CD4-positive, alpha-beta T cell treated with Interleukin-6 at 100 ng/mL for 8 hours (primary cell): Measurements from ENCODE around the gene EMC9.

Experiments
- DNase-seq: peaks from one replicate; pipeline ENCODE4 v3.0.0-alpha.2; 2020; ENCODE audit warnings: mixed read lengths, low spot score

Gene EMC9

DNA sequence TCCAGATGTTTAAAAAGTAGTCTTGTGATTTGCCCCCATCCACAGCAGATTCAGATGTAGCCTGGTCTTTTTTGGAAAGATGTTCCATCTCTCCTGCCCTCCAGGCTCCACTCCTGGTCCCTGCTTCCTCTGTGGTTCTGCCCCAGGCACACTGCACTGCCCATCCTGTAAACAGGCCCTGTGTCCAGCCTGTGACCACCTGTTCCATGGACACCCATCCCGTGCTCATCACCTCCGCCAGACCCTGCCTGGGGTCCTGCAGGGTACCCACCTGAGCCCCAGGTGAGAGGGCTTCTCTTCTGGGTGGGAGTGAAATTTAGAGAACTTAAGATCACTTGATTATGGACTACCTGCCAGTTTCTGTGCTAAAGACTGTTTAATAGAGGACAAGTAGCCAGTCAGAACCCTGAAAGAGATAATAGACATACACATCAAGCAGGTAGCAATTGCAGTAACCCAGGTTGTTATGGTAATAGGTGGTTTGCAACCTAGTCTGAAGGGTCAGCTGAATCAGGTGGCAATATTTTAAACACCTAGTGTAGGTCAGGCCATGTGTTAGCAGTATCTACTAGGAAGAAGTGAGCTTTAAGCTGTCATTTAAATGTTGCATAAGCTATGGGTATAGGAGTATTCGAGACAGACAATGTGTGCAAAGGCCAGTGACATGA lies 8.0 kb upstream of the EMC9 start:
- DNase-seq: no peak

DNA sequence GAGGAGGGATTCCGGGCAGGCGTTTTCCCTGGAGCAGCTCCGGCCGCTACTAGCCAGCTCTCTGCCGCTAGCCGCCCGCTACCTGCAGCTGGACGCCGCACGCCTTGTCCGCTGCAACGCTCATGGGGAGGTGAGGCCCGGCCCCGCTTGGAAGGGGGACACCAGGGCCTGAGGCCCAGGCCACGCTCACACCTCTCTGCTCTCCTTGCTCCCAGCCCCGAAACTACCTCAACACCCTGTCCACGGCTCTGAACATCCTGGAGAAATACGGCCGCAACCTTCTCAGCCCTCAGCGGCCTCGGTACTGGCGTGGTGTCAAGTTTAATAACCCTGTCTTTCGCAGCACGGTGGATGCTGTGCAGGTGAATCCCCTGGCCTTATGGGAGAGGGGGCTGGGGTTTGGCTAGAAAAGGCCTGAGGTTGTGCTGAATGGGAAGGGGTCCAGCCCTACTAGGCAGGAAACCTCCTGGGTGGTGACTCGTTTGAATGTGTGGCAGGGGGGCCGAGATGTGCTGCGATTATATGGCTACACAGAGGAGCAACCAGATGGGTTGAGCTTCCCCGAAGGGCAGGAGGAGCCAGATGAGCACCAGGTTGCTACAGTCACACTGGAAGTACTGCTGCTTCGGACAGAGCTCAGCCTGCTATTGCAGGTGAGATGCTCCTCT lies 6.5 kb upstream of the EMC9 start:
- DNase-seq: no peak

DNA sequence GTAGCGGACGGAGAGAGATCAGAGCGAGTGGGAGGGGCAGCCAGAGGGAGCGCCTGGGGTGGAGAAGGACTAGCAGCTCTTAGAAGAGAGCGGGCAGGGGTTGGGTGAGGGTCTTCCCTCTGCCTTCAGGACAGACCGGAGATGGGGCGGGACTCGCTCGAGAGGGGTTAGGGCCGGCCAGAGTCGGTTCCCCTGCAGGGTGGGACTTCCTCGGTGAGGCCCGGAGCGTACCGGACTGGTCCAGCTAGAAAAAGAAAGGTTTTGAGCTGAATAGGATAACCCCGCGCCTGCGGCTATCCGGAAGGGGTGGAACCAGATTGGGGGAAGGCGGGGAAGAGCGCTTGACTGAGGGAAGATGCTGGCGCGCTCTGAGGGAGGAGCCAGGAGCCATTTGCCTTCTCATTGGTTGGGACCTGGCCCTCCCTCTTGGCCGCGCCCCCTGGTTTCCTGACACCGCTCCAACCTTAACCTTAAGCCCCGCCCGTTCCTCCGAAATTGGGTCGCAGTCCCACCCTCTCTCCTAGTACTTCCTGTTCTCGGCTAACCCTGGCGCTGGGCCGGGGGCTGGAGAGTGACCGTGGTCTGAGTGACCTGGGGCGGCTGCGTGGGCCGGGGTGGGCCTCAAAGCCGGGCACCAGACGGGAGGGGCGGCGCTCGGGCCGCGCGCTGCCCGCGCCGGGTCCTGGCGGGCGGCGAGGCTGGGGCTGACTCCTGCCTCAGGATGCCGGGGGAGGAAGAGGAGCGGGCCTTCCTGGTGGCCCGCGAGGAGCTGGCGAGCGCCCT lies 5.8 kb upstream of the EMC9 start, which contains the start of gene RNF31:
RNF31 (plus strand) TSS at position 521 of the 783 bp plus-strand sequence; CDS start at position 722, 201 bp downstream.
- DNase-seq: peak; percentile 98

- DNase-seq: peak; percentile 87
These were observed 5.1 kb upstream of the EMC9 start, which contains the start of gene PSME2 for GRCh38 chr14:24146453-24146977. TSS of gene PSME2 (minus strand) at chr14:24146610. CDS start at chr14:24146581, 29 bp downstream.

GRCh38 chr14:24145690-24146452 lies 4.5 kb upstream of the EMC9 start:
- DNase-seq: peak; percentile 12

GRCh38 chr14:24145219-24145618 lies 3.8 kb upstream of the EMC9 start:
- DNase-seq: no peak

- DNase-seq: no peak
These were observed 3.1 kb upstream of the EMC9 start for GRCh38 chr14:24144451-24144850.

- no peak for DNase-seq
These were observed 2.1 kb upstream of the EMC9 start for GRCh38 chr14:24143511-24143910.

DNA sequence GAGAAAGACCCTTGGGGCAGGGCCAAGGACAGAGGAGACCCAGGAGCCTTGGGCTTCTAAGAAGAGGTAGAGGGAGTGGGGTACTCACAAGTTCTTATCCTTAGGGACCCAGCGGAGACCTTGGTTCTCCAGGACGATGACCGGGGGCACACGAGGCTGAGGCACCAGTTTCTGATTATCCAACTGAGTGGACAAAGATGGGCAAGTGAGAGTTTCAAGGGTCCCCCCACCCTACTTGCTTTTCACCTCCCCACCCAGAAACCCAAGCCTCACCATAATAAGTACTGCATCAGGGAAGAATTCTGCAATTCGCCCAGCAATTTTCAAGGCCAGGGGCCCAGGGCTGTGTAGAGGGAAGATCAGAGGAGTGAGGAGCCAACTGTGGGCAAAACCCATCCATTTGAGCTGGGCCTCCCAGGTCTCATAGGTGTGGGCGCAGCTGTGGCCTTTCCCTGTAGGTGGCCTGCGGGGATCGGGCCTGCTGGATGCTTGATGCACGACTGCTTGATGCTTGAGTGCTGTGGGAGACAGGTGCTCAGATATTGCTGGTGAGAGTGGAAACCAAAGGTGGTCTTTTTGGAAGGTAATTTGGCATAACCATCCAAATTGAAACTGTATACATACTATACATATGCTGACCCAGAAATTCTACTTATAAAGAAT lies 2.0 kb downstream of the EMC9 start:
- no peak for DNase-seq

DNA sequence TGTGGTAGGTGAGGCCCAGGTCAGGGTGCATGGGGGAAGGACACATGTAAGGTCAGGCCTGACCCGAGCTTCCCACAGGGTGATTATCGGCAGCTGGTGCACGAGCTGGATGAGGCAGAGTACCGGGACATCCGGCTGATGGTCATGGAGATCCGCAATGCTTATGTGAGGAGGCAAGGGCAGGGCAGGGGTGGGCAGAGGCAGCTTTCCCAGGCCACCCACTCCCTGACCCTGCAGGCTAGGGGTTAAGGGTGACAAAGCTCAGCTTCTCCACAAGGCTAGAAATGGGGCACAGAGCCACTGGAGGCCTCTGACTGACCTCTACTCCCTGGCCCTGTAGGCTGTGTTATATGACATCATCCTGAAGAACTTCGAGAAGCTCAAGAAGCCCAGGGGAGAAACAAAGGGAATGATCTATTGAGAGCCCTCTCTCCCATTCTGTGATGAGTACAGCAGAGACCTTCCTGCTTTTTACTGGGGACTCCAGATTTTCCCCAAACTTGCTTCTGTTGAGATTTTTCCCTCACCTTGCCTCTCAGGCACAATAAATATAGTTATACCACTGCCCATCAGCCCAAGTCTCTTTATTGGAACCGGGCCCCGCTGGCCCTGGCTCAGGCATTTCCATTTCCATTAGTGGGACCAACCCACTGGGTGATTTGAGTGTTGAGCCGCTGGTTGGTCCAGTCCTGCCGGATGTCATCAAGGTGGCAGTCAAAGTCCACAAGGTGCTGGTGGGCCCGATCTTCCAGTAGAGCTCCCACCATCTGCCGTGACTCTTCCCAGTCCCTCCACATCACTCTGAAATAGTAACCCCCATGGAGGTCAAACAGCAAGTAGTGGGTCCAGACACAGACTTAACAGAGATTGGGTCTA lies 2.8 kb downstream of the EMC9 start:
- DNase-seq: no peak

DNA sequence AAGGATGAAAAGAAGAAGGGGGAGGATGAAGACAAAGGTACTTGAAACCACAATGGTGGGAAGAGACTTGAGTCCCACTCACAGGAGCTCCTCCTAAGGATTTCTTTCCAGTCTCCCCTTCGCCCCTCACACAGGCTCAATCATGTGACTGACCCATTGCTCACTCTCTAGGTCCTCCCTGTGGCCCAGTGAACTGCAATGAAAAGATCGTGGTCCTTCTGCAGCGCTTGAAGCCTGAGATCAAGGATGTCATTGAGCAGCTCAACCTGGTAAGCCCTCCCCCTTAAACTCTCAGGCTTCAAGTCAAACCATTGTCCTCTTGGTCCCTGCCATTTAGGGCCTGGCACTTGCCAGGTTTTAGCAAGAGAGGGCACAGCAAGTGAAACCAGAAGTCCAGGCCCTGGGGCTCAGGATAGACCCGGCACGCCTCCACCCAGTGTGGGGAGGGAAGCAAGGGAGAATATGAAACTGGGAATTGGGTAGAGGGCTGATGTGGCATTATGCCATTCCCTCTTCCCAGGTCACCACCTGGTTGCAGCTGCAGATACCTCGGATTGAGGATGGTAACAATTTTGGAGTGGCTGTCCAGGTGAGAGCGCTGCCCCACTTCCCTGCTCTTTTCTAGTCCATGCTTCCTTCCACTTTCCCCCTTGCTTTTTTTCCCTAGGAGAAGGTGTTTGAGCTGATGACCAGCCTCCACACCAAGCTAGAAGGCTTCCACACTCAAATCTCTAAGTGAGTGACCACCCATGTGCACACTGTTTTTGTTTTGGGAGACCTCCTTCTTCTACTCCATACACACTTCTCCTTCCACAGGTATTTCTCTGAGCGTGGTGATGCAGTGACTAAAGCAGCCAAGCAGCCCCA lies 3.6 kb downstream of the EMC9 start:
- DNase-seq: no peak

- DNase-seq: no peak
These were observed 4.5 kb downstream of the EMC9 start for GRCh38 chr14:24136684-24137528.

- peak; percentile 92 for DNase-seq
These were observed 5.3 kb downstream of the EMC9 start, which contains the start of gene PSME1 for GRCh38 chr14:24135834-24136683. TSS of gene PSME1 (plus strand) at chr14:24136194. CDS start at chr14:24136263, 69 bp downstream.

DNA sequence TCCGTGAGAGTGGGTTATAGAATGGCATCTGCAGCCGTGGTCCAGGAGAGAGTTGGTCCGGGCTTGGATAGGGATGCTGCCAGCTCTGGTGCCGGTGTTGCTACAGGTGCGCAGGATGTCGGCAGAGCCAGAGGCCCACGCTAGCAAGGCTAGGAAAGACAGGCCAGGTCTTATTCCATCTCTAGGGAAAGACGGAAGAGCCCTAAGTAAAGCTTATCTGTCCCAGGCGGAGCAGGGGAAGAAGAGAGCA lies 5.9 kb downstream of the EMC9 start:
- no peak for DNase-seq

DNA sequence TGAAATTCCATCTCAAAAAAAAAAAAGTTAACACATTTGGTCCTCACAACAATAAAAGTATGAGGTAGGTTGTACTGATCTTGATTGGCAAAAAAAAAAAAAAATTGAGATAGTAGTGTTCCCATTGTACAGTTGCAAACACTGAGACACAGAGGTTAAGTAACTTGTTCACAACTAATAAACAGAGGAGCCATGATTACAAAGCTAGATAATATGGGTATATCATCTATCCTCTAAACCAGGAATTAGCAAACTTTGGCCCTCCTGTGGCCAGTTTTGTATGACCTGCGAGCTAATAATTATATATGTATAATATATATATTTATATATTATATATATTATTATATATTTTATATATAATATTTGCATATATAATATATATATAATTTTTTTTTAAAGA lies 7.7 kb downstream of the EMC9 start:
- no peak for DNase-seq

DNA sequence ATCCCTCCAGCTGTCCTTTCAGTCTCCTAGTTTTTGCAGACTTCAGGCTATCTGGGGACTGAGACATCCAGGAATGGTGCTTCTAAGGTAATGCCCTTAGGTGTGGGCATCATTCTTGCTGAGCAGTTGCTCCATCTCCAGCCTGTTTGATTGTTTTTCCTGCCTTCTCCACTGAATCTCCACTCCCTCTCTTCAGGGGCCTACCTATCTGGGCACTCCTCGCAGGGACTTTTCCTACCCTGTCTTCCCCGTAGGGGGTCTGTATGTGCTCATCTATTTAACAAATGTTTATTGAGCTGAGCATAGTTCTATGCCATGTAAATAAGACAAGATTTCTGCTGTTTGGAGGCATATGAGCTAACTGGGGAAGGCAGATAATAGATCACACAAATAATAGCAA lies 8.4 kb downstream of the EMC9 start:
- DNase-seq: no peak

DNA sequence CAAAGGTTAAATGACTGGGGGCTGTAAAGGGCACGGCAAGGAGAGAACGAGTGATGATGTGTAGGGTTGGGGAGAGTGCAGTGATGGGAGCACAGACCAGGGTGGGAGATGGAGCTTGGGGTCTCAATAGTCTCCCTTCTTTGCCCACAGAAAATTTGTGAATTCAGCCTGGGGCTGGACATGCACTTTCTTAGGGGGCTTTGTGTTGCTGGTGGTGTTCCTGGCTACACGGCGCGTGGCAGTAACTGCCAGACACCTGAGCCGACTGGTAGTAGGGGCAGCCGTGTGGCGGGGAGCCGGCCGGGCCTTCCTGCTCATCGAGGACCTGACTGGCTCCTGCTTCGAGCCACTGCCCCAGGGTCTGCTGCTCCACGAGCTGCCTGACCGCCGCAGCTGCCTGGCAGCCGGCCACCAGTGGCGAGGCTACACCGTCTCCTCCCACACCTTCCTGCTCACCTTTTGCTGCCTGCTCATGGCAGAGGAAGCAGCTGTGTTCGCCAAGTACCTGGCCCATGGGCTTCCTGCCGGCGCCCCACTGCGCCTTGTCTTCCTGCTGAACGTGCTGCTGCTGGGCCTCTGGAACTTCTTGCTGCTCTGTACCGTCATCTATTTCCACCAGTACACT lies 9.2 kb downstream of the EMC9 start:
- peak; percentile 49 for DNase-seq
